Tibial nerve (tissue), 4 donors: ENCODE results near the gene AMY1B.
"Not testable (repeated sequence)": the region's sequence is repeated elsewhere in the genome, so short reads cannot be mapped to it uniquely, and the experiment has no call there.

ENCODE experiments used
- EP300 ChIP-seq, 2 donors: sonication (generic); formaldehyde crosslinking; IDR thresholded peaks; one replicate each; pipeline ENCODE4 v1.6.1; 2017; ENCODE audit warnings: antibody characterized with exemption in 2 of 2, mild to moderate bottlenecking in 1 of 2
- POLR2A ChIP-seq, 2 donors: fragments of 450-650 bp; IDR thresholded peaks; one replicate each; pipeline ENCODE4 v1.6.1; 2017; ENCODE audit warnings: antibody characterized with exemption in 2 of 2, mild to moderate bottlenecking in 2 of 2, moderate library complexity in 2 of 2
- TF ChIP-seq, protein P1 (sequence below), 5 experiments: fragments of 200-600 bp in 3 of 5; fragments of 450-650 bp in 2 of 5; sonication (generic) in 3 of 5; IDR thresholded peaks; one replicate each; pipeline ENCODE4 v1.5.1; 2016 to 2019; ENCODE audit warnings: antibody characterized with exemption in 5 of 5, mild to moderate bottlenecking in 3 of 5, moderate library complexity in 2 of 5

DNA sequence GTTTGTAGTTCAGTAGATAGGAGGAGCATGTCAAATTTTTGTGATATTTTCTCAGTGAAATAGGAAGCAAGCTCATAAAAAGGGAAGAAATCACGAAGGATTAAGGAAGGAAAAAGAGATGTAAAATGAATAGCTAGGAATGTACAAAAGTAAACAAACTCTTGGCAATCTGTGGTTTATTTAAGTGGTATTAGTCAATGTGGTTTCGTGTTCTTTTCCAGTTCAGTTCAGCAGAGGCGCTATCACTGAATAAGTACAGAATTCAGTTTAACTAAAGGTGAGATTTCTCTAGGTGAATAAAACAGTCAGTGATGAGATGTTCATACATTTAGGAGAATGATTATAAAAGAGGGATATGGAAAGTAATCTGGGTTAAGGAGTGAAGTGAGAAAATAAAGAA is 42.0 kb upstream of the AMY1B start:
- TF ChIP-seq, protein P1, sequence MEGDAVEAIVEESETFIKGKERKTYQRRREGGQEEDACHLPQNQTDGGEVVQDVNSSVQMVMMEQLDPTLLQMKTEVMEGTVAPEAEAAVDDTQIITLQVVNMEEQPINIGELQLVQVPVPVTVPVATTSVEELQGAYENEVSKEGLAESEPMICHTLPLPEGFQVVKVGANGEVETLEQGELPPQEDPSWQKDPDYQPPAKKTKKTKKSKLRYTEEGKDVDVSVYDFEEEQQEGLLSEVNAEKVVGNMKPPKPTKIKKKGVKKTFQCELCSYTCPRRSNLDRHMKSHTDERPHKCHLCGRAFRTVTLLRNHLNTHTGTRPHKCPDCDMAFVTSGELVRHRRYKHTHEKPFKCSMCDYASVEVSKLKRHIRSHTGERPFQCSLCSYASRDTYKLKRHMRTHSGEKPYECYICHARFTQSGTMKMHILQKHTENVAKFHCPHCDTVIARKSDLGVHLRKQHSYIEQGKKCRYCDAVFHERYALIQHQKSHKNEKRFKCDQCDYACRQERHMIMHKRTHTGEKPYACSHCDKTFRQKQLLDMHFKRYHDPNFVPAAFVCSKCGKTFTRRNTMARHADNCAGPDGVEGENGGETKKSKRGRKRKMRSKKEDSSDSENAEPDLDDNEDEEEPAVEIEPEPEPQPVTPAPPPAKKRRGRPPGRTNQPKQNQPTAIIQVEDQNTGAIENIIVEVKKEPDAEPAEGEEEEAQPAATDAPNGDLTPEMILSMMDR (IDR thresholded peaks at IDR 0.05) = not testable (repeated sequence)
- not testable (repeated sequence) for TF ChIP-seq POLR2A, EP300 (IDR thresholded peaks at IDR 0.05)
